LNCaP clone FGC (cell line): ENCODE results near the gene KEL.

ENCODE experiments used
- DNase-seq: peaks from one replicate; pipeline ENCODE4 v3.0.0-alpha.2; 2011; ENCODE audit warnings: low read depth
- H3K4me3 ChIP-seq: 2 replicates; pipeline ENCODE4 v1.5.1; 2011; ENCODE audit warnings: mild to moderate bottlenecking, low read depth, low read length, control low read depth
- TF ChIP-seq, protein P1 (sequence below): IDR thresholded peaks from 2 replicates; pipeline ENCODE4 v1.5.1; 2012; ENCODE audit warnings: mild to moderate bottlenecking; ENCODE audit not compliant: control insufficient read depth, insufficient read depth; ENCODE audit errors: extremely low read depth

KEL gene

DNA sequence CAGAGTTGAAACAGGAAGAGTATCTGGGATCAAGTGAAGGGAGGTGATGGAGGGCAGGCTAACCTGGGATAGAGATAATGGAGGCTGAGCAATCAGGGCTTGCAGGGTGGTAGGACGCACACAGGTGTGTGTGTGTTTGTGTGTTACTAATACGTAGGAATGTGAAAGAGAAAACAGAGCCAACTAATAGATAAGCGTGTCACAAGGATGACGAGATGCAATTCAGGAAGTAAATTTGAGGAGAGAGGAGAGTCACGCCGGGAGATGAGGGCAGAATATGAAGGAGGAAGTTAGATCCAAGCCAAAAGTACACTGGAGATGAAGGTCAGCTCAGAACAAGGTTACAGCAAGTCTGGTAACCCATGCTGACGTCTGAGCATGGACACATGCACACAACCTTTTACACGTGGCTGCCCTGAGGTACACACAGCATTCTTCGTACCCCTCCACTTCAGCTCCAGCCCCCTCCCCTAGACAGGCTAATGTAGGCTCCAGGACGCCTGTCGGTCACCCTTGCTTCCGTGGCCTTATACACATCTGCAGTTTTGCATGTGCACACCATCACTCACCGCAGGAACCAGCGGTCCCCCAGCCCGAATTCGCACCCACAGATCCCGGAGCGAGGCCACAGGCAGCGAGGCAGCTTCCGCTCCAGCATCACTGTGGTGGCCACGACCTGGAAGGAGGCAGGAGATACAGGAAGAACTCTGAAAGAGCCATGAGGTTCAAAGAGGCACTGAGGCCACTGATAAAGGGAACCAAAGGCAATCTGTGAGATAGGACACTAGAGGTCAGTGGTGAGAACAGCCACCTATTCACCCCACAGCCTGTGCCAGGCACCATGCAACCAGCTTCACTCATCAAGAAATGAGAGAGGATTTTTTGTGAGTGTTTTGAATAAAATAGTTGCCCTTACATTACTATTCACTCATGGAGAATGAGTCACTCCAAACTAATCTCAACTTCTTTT, 53.0 kb downstream of the KEL start:
- no peak overlapping the region for H3K4me3 ChIP-seq
- DNase-seq, result no peak
- TF ChIP-seq, protein P1, sequence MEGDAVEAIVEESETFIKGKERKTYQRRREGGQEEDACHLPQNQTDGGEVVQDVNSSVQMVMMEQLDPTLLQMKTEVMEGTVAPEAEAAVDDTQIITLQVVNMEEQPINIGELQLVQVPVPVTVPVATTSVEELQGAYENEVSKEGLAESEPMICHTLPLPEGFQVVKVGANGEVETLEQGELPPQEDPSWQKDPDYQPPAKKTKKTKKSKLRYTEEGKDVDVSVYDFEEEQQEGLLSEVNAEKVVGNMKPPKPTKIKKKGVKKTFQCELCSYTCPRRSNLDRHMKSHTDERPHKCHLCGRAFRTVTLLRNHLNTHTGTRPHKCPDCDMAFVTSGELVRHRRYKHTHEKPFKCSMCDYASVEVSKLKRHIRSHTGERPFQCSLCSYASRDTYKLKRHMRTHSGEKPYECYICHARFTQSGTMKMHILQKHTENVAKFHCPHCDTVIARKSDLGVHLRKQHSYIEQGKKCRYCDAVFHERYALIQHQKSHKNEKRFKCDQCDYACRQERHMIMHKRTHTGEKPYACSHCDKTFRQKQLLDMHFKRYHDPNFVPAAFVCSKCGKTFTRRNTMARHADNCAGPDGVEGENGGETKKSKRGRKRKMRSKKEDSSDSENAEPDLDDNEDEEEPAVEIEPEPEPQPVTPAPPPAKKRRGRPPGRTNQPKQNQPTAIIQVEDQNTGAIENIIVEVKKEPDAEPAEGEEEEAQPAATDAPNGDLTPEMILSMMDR, result peak; percentile 76

DNA sequence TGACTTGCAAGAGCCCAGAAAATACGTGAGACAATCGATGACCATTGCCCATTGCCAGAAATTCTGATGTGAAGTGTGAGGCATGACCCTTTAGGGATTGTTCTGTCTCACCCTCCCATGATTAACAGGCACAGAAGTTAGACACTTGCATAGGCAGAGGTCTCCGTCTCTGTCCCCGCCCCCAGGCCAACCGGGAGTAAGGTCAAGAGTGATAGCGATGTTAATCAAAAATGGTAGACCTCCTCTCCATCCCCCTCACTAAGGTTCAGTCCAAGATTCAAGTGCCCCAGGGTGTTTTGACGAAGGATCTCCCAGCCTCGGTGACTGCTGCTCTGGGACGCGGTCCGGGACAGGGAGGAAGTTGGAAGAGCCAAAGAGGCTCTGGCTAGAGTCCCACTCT, 53.9 kb downstream of the KEL start:
- no peak for DNase-seq
- no peak overlapping the region for H3K4me3 ChIP-seq
- TF ChIP-seq, protein P1, result no peak

DNA sequence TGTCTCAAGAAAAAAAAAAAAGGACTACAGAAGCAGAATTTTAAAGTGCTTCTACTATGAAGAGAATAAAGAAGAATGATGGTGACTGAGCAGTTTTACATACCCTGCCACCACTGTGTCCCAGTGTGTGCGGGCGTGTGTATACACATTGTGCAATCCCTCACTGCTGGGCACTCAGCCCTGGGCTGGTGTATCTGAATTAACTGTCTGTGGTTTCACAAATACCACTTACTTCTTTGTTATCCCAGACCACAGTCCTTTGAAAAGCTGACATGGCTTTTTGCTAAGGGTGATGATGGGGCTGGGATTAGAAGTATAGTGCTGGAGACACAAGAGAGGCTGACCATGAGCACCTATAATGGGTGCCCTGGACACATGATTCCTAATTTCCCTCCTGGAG, 55.5 kb downstream of the KEL start:
- no peak overlapping the region for H3K4me3 ChIP-seq
- DNase-seq, result no peak
- TF ChIP-seq, protein P1, result no peak

DNA sequence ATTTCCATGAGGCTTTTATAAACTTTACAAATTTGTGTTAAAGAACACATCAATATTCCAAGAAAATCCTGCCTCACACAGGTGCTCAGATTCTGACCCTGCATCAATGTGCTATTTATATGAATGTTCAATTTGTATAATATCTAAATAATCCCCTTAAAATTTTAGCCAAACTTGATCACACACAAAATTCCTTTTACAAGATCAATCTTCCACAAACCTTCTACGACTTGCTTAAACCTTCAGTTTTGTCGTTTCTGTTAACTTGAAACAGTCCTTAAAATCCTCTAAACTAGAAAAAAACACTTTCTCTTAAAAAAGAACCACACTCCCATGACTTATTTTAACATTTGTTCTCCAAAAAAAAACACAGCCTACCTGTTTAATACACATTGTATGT, 56.4 kb downstream of the KEL start:
- TF ChIP-seq, protein P1, result no peak
- no peak overlapping the region for H3K4me3 ChIP-seq
- no peak for DNase-seq

DNA sequence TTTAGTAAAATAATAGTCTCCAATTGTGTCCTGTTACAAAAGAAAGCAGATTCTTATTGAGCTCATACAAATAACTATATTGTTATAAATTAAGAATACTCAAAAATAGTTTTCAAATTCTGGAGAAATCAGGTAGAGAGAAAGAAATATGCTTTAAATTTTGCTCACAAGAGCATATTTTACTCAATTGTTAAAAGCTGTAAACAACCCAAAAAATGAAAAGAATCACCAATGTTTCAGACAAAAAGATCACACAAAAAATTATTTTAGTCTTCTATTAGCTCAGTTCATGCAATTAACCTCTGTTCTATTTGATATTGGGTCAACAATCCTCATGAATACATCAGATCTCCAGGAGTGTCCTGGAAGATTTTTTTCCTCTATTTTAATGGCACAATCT, 58.0 kb downstream of the KEL start:
- TF ChIP-seq, protein P1, result no peak
- H3K4me3 ChIP-seq, result no peak overlapping the region
- DNase-seq, result no peak

DNA sequence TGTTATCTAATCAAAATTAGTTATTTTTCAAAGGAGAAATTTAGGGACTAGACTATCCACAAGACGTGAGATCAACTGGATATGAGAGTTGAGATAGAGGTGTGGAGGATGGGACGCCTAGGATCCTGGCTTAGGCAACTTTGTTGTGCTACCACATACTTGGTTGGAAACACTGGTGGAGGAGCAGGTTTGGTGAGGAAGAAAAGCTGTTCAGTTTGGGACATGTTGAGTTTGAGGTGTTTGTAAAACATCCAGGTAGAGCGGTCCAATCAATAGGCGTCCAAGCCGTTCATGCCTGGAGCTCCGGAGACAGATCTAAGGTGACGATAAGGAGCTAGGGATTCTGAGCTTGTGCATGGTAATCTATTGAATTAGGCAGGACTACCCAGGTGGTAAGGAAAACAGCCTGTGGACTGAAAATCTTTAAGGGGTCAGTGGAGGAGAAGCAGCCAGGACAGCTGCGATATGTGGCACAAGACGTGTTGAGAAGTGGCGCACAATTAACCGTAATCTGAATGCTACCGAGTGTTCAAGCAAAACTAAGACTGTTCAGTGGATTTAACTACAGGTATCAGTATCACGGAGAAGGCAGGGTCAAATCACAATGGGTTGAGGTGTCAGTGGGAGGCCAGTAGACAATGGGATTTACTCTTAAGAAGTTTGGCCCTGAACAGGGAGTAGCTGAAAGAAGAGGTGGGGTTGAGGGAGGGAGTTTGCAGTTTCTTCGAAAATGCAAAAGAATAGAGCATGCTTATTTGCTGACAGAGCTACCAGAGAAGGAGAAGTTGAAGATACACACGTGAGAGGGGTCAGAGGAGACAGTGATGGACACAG, 60.5 kb downstream of the KEL start:
- no peak for DNase-seq
- TF ChIP-seq, protein P1, result no peak
- no peak overlapping the region for H3K4me3 ChIP-seq
